Type B pancreatic cell (in vitro differentiated cells): ENCODE data around the gene SLC2A13. TPM values are rescaled to one million over a fixed set of nuclear protein-coding genes. Genes with fewer than 3 reads are reported as not detected.

ENCODE experiments used
- DNase-seq: peaks from one replicate; pipeline ENCODE4 v3.0.0; 2021; ENCODE audit warnings: mixed read lengths; ENCODE audit not compliant: unreplicated experiment; ENCODE audit errors: extremely low spot score
- H3K27ac Mint-ChIP-seq: 2 replicates; pipeline ENCODE4 v1.8.0; 2021; ENCODE audit warnings: mild to moderate bottlenecking, mixed read lengths
- H3K27me3 Mint-ChIP-seq: 2 replicates; pipeline ENCODE4 v1.8.0; 2021; ENCODE audit warnings: mixed read lengths
- H3K36me3 Mint-ChIP-seq: 2 replicates; pipeline ENCODE4 v1.8.0; 2021; ENCODE audit warnings: mixed read lengths
- H3K4me1 Mint-ChIP-seq: one replicate; pipeline ENCODE4 v1.8.0; 2021; ENCODE audit warnings: mixed read lengths; ENCODE audit not compliant: unreplicated experiment
- H3K4me3 Mint-ChIP-seq: 2 replicates; pipeline ENCODE4 v1.8.0; 2021; ENCODE audit warnings: mild to moderate bottlenecking, mixed read lengths
- H3K9me3 Mint-ChIP-seq: 2 replicates; pipeline ENCODE4 v1.8.0; 2021; ENCODE audit warnings: mixed read lengths
- total RNA-seq: library from RNA; stranded (reverse); gene quantifications from 2 replicates; pipeline ENCODE4 v1.2.1, GENCODE V29; 2021; ENCODE audit warnings: low replicate concordance
- TF ChIP-seq, protein P1 (sequence below): fragments of 200-600 bp; sonication (generic); conservative IDR thresholded peaks from 2 replicates; pipeline ENCODE4 v1.5.0; 2021; ENCODE audit warnings: antibody characterized with exemption, mild to moderate bottlenecking

The SLC2A13 gene
- total RNA-seq, 1 donor from 2014 or later = 7.1 TPM

DNA sequence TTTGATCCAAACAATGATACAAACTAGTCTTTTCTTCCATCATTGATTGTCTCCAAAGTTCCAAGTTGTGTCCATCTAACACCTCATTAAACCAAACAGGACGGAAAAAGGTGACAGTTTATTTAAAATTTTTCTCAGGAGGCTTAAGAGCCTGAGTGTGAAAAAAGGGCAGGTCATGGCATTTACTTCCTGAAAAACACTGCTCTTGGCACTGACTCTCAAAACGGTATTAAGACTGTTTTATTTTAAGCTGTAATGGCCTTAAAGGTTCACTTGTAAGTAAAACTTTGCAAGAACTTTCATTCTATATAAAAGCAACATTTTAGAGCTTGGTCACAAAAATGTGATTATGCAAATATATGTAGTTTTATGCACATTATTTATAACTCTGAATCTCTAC, 222.5 kb downstream of the SLC2A13 start:
- no peaks in the 10 kb centered on the region for H3K36me3 Mint-ChIP-seq
- no peaks in the 10 kb centered on the region for H3K4me1 Mint-ChIP-seq
- TF ChIP-seq, protein P1, sequence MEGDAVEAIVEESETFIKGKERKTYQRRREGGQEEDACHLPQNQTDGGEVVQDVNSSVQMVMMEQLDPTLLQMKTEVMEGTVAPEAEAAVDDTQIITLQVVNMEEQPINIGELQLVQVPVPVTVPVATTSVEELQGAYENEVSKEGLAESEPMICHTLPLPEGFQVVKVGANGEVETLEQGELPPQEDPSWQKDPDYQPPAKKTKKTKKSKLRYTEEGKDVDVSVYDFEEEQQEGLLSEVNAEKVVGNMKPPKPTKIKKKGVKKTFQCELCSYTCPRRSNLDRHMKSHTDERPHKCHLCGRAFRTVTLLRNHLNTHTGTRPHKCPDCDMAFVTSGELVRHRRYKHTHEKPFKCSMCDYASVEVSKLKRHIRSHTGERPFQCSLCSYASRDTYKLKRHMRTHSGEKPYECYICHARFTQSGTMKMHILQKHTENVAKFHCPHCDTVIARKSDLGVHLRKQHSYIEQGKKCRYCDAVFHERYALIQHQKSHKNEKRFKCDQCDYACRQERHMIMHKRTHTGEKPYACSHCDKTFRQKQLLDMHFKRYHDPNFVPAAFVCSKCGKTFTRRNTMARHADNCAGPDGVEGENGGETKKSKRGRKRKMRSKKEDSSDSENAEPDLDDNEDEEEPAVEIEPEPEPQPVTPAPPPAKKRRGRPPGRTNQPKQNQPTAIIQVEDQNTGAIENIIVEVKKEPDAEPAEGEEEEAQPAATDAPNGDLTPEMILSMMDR = no peak

DNA sequence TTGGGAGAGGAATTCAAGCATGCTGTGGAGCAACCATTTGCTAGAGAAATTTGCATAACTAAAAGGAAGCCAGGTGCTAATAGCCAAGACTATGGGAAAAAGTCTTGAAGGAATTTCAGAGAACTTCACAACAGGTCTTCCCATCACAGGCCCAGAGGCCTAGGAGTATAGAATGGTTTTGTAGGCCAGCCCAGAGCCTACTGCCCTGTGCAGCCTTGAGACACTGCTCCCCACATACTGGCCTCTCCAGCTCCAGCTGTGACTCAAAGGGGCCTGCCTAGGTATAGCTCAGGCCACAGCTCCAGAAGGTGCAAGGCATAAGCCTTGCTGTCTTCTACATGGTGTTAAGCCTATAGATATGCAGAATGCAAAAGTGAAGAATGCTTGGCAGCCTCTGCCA, 227.1 kb downstream of the SLC2A13 start:
- H3K9me3 Mint-ChIP-seq = no peaks in the 10 kb centered on the region
- TF ChIP-seq, protein P1 = no peak
- H3K4me3 Mint-ChIP-seq = no peak overlapping the region
- H3K4me1 Mint-ChIP-seq = peaks cover 14% of the 10 kb centered on the region
- DNase-seq = no peak
- H3K27me3 Mint-ChIP-seq = no peaks in the 10 kb centered on the region
- no peak overlapping the region for H3K27ac Mint-ChIP-seq
- H3K36me3 Mint-ChIP-seq = no peaks in the 10 kb centered on the region

More for the DNA sequence above, 222.5 kb downstream of the SLC2A13 start:
- no peak overlapping the region for H3K27ac Mint-ChIP-seq
- no peaks in the 10 kb centered on the region for H3K27me3 Mint-ChIP-seq
- H3K4me3 Mint-ChIP-seq = no peak overlapping the region
- H3K9me3 Mint-ChIP-seq = no peaks in the 10 kb centered on the region
- no peak for DNase-seq

DNA sequence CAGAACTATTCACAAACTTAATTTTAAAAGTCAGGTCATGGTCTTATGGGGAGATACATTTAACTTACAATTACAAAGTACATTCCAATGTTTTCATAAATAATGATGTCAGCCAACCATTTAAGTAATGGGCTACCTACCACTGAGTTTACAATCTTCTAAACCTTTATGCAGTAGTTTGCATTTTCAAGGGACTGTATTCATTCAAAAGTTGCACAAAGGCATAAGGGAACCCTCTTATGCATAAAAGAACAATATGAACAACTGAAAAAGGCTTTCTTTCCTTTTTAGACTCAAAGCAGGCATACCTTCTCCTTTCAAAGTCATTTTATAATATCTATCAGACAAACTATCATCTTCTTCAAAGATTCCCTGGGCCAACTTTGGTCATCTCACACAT, 230.2 kb downstream of the SLC2A13 start:
- Mint-ChIP-seq H3K4me3 (no peak overlapping the region), H3K27me3 (no peaks in the 10 kb centered on the region), H3K27ac (no peak overlapping the region), H3K4me1 (peaks cover 14% of the 10 kb centered on the region), H3K9me3 (no peaks in the 10 kb centered on the region), H3K36me3 (no peaks in the 10 kb centered on the region)
- no peak for DNase-seq
- TF ChIP-seq, protein P1 = no peak

DNA sequence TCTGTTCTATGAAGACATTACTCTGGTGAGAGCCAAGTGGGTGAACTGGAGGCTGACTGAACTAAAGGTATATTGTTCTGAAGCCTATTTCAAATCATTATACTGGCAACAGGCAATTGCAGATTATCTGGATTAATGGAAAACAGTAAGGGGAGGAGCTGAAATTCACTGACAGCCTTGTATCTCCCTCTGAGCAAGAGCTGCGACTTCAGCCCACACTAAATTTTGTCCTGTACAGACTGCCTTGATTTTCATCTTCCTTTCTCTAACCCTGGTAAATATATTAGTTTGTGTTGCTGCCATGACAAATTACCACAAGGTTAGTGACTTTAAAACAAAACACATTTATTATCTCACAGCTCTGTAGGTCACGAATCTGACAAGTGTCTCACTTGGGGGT, 231.1 kb downstream of the SLC2A13 start:
- Mint-ChIP-seq H3K27me3 (no peaks in the 10 kb centered on the region), H3K4me3 (no peak overlapping the region), H3K27ac (peak overlapping the region; percentile 24), H3K9me3 (no peaks in the 10 kb centered on the region), H3K36me3 (no peaks in the 10 kb centered on the region), H3K4me1 (peaks cover 14% of the 10 kb centered on the region)
- DNase-seq = no peak
- TF ChIP-seq, protein P1 = no peak

DNA sequence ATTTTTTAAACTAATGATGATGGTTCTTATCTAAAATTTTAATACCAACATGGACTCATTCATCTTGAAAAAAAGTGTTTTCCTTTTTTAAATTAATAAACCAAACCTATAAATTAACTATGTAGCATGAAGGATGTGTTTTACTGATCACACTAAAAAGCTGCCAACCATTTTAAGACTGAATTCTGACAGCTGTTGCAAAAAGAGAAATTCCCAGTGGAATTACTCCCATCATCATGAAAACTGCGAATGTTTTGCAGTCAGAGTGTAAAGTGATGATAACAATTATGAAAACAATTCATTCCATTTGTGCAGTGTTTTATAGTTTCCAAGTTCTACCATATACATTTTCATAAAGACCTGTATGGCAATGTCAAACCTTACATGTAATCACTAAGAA, 232.8 kb downstream of the SLC2A13 start:
- TF ChIP-seq, protein P1 = no peak
- Mint-ChIP-seq H3K27me3 (no peaks in the 10 kb centered on the region), H3K4me1 (peaks cover 14% of the 10 kb centered on the region), H3K4me3 (no peak overlapping the region), H3K36me3 (no peaks in the 10 kb centered on the region), H3K27ac (no peak overlapping the region), H3K9me3 (no peaks in the 10 kb centered on the region)
- DNase-seq = no peak

DNA sequence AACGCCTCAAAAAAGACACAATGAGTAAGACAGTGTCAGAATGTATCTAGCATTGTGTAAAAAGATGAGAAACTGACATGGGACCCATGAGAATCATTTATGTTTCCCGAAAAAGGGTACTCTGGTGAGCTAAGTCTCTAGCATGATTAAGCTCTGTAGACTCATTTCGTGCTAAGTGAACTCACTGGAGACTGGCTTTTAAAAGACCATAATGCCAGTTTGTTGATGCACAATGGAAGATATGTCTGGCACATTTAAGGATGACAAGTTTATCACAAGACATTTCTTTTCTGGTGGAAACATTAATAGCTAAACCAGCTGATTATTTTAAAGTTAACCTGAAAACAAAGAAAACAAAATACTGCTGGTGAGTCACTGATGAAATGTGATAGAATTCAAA, 233.5 kb downstream of the SLC2A13 start:
- TF ChIP-seq, protein P1 = no peak
- no peak overlapping the region for H3K27ac Mint-ChIP-seq
- no peaks in the 10 kb centered on the region for H3K36me3 Mint-ChIP-seq
- peaks cover 14% of the 10 kb centered on the region for H3K4me1 Mint-ChIP-seq
- no peak for DNase-seq
- no peaks in the 10 kb centered on the region for H3K27me3 Mint-ChIP-seq
- no peaks in the 10 kb centered on the region for H3K9me3 Mint-ChIP-seq
- no peak overlapping the region for H3K4me3 Mint-ChIP-seq
